ACC112 (cell line): ENCODE data around the gene ZNF827.

ENCODE experiments used
- H2AFZ ChIP-seq: fragments of 200-600 bp; sonication (generic); one replicate; pipeline ENCODE4 v1.6.0; 2017; ENCODE audit warnings: antibody characterized with exemption, low read length; ENCODE audit not compliant: unreplicated experiment
- H3K27ac ChIP-seq: fragments of 200-600 bp; sonication (generic); 2 replicates; pipeline ENCODE4 v1.5.1; 2014; ENCODE audit warnings: low read depth, mild to moderate bottlenecking, antibody characterized with exemption, low read length, moderate library complexity
- H3K27me3 ChIP-seq: fragments of 200-600 bp; sonication (generic); 2 replicates; pipeline ENCODE4 v1.6.1; 2014; ENCODE audit warnings: mild to moderate bottlenecking, antibody characterized with exemption, low read length, moderate library complexity, mixed read lengths; ENCODE audit not compliant: insufficient read depth
- H3K36me3 ChIP-seq: fragments of 200-600 bp; sonication (generic); 2 replicates; pipeline ENCODE4 v1.6.1; 2016; ENCODE audit warnings: mild to moderate bottlenecking, antibody characterized with exemption, low read length, moderate library complexity, mixed read lengths; ENCODE audit not compliant: insufficient read depth
- H3K4me1 ChIP-seq: fragments of 200-600 bp; sonication (generic); one replicate; pipeline ENCODE4 v1.6.1; 2016; ENCODE audit warnings: low read length, mixed read lengths; ENCODE audit not compliant: insufficient read depth, unreplicated experiment, control insufficient read depth
- H3K4me3 ChIP-seq: fragments of 200-600 bp; sonication (generic); 2 replicates; pipeline ENCODE4 v1.5.1; 2014; ENCODE audit warnings: mild to moderate bottlenecking, low read depth, low read length
- H3K79me2 ChIP-seq: fragments of 200-600 bp; sonication (generic); one replicate; pipeline ENCODE4 v1.6.0; 2016; ENCODE audit warnings: low read length; ENCODE audit not compliant: control insufficient read depth, unreplicated experiment, insufficient read depth

ZNF827 gene

GRCh38 chr4:145762719-145763118, 175.9 kb downstream of the ZNF827 start:
- no peaks in the 10 kb centered on the region for H3K27me3 ChIP-seq
- H2AFZ ChIP-seq: no peak overlapping the region

GRCh38 chr4:145760961-145761929, 177.4 kb downstream of the ZNF827 start:
- Histone ChIP-seq H3K36me3 (no peaks in the 10 kb centered on the region), H2AFZ (no peak overlapping the region), H3K27ac (no peak overlapping the region), H3K4me1 (no peaks in the 10 kb centered on the region), H3K4me3 (no peak overlapping the region), H3K27me3 (no peaks in the 10 kb centered on the region), H3K79me2 (no peaks in the 10 kb centered on the region)

More at GRCh38 chr4:145762719-145763118, 175.9 kb downstream of the ZNF827 start:
- Histone ChIP-seq H3K36me3 (no peaks in the 10 kb centered on the region), H3K4me1 (no peaks in the 10 kb centered on the region), H3K27ac (no peak overlapping the region), H3K79me2 (no peaks in the 10 kb centered on the region), H3K4me3 (no peak overlapping the region)

GRCh38 chr4:145760176-145760575, 178.4 kb downstream of the ZNF827 start:
- H3K36me3 ChIP-seq: no peaks in the 10 kb centered on the region
- H2AFZ ChIP-seq: no peak overlapping the region
- H3K27ac ChIP-seq: no peak overlapping the region
- no peak overlapping the region for H3K4me3 ChIP-seq
- H3K27me3 ChIP-seq: no peaks in the 10 kb centered on the region
- no peaks in the 10 kb centered on the region for H3K4me1 ChIP-seq
- H3K79me2 ChIP-seq: no peaks in the 10 kb centered on the region

GRCh38 chr4:145757188-145757587, 181.4 kb downstream of the ZNF827 start:
- no peaks in the 10 kb centered on the region for H3K79me2 ChIP-seq
- no peaks in the 10 kb centered on the region for H3K27me3 ChIP-seq
- no peak overlapping the region for H3K27ac ChIP-seq

GRCh38 chr4:145756244-145756643, 182.4 kb downstream of the ZNF827 start:
- Histone ChIP-seq H3K27ac (no peak overlapping the region), H3K79me2 (no peaks in the 10 kb centered on the region), H3K36me3 (no peaks in the 10 kb centered on the region), H3K4me3 (no peak overlapping the region), H2AFZ (no peak overlapping the region), H3K27me3 (no peaks in the 10 kb centered on the region), H3K4me1 (no peaks in the 10 kb centered on the region)

More at GRCh38 chr4:145757188-145757587, 181.4 kb downstream of the ZNF827 start:
- H3K4me3 ChIP-seq: no peak overlapping the region
- no peaks in the 10 kb centered on the region for H3K4me1 ChIP-seq
- no peaks in the 10 kb centered on the region for H3K36me3 ChIP-seq
- no peak overlapping the region for H2AFZ ChIP-seq

- Histone ChIP-seq H3K4me1 (no peaks in the 10 kb centered on the region), H3K27ac (no peak overlapping the region), H2AFZ (no peak overlapping the region), H3K27me3 (no peaks in the 10 kb centered on the region), H3K79me2 (no peaks in the 10 kb centered on the region), H3K4me3 (no peak overlapping the region), H3K36me3 (no peaks in the 10 kb centered on the region)
These were observed 182.8 kb downstream of the ZNF827 start for GRCh38 chr4:145755802-145756201.

DNA sequence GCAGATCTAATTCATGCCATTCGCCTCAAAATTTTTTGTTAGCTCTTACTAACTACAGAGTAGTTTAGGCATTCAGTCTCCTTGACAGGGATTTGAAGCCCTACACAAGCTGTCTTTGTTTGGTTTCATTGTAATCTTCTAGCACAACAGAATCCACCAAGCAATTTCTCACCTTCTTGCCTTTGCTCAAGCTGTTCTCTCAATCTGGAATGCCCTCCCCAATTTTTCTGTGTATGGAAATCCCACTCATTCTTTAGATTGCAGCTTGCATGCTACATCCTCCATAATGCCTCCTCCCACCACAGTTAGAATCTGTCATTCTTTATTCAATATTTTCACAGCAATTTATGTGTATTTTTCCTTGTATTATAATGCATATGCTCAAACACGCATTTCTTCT, 195.0 kb downstream of the ZNF827 start:
- H3K4me1 ChIP-seq: no peaks in the 10 kb centered on the region
- H3K27ac ChIP-seq: no peak overlapping the region
- H3K36me3 ChIP-seq: no peaks in the 10 kb centered on the region
- no peaks in the 10 kb centered on the region for H3K27me3 ChIP-seq
- H3K4me3 ChIP-seq: no peak overlapping the region
- no peaks in the 10 kb centered on the region for H3K79me2 ChIP-seq
- no peak overlapping the region for H2AFZ ChIP-seq

- no peaks in the 10 kb centered on the region for H3K27me3 ChIP-seq
- no peak overlapping the region for H2AFZ ChIP-seq
- H3K27ac ChIP-seq: no peak overlapping the region
- H3K36me3 ChIP-seq: no peaks in the 10 kb centered on the region
- H3K79me2 ChIP-seq: no peaks in the 10 kb centered on the region
- H3K4me1 ChIP-seq: peaks cover 12% of the 10 kb centered on the region
- no peak overlapping the region for H3K4me3 ChIP-seq
These were observed 197.8 kb downstream of the ZNF827 start for GRCh38 chr4:145740806-145741205.

GRCh38 chr4:145739845-145740244, 198.8 kb downstream of the ZNF827 start:
- Histone ChIP-seq H3K4me3 (no peak overlapping the region), H3K27me3 (no peaks in the 10 kb centered on the region), H3K36me3 (no peaks in the 10 kb centered on the region), H2AFZ (peak overlapping the region; percentile 7), H3K27ac (no peak overlapping the region), H3K4me1 (peaks cover 20% of the 10 kb centered on the region), H3K79me2 (no peaks in the 10 kb centered on the region)

DNA sequence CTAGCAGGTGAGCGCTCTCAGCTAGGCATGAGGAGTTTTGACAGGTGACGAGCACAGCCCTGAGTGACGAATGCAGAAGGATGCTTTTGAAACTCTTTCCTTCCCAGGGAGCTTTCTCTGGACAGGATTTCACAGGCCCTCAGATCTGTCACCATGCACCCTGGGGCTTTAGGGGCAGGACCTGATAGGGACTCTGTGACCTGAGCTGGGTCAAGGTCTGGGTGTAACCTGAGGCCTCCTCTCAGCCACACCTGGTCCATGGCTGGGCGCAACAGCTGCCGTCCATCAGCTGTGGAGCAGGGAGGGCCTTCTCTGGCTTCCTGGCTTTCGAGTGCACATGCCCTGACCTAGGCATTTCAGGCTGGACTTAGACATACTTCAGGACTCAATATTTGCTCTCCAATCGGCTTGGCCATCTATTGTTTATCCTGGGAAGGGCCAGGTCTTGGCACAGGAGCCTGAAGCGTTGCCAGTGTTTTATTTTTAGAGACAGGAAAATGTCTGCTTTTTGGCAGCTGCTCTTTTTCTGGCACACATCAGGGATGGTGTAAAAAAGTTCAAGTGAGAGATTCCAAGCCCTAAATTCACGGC, 202.3 kb downstream of the ZNF827 start:
- Histone ChIP-seq H3K4me1 (peaks cover 34% of the 10 kb centered on the region), H2AFZ (peak overlapping the region; percentile 82)

More for the DNA sequence above, 202.3 kb downstream of the ZNF827 start:
- Histone ChIP-seq H3K36me3 (no peaks in the 10 kb centered on the region), H3K4me3 (no peak overlapping the region), H3K79me2 (no peaks in the 10 kb centered on the region), H3K27me3 (no peaks in the 10 kb centered on the region), H3K27ac (peak overlapping the region; percentile 96)
